CD4-positive, CD25-positive, alpha-beta regulatory T cell (primary cell): Measurements from ENCODE around the gene E2F6. TPM values are rescaled to one million over a fixed set of nuclear protein-coding genes. Genes with fewer than 3 reads are reported as not detected.

Experiments used
- ATAC-seq, 2 donors: fragments of 150-1000 bp; cut with Tn5 transposase; one replicate each; pipeline ENCODE4 v1.10.0; 2021; ENCODE audit warnings: low read depth in 2 of 2, moderate number of reproducible peaks in 2 of 2, moderate library complexity in 1 of 2
- DNase-seq, 3 donors: peaks; one replicate each; pipeline versions ENCODE4 v3.0.0 to v3.0.0-alpha.2; 2012 to 2022; ENCODE audit warnings: mixed read lengths in 1 of 3
- H3K27ac ChIP-seq: one replicate; pipeline ENCODE4 v1.7.0; 2013; ENCODE audit warnings: mild to moderate bottlenecking, low read length; ENCODE audit not compliant: insufficient read depth, poor library complexity, severe bottlenecking
- H3K27me3 ChIP-seq: one replicate; pipeline ENCODE4 v1.7.0; 2013; ENCODE audit warnings: low read length; ENCODE audit not compliant: control insufficient read depth, insufficient read depth
- H3K36me3 ChIP-seq: one replicate; pipeline ENCODE4 v1.7.0; 2013; ENCODE audit warnings: mild to moderate bottlenecking, low read length, moderate library complexity; ENCODE audit not compliant: control insufficient read depth, insufficient read depth
- H3K4me1 ChIP-seq: 2 replicates; pipeline ENCODE4 v1.7.0; 2013; ENCODE audit warnings: mild to moderate bottlenecking, low read length; ENCODE audit not compliant: insufficient read depth, control insufficient read depth, poor library complexity, severe bottlenecking
- H3K4me3 ChIP-seq: one replicate; pipeline ENCODE4 v1.7.0; 2013; ENCODE audit warnings: low read depth, mild to moderate bottlenecking, low read length, moderate library complexity
- H3K9me3 ChIP-seq, 2 experiments: 1 replicate in 1 of 2; 2 replicates in 1 of 2; pipeline ENCODE4 v1.7.0; 2013; ENCODE audit warnings: low read length in 2 of 2, mild to moderate bottlenecking in 1 of 2, moderate library complexity in 1 of 2; ENCODE audit not compliant: control insufficient read depth in 2 of 2
- H3K27ac Mint-ChIP-seq, 3 donors: one replicate each; pipeline ENCODE4 v1.8.0; 2020 to 2022; ENCODE audit warnings: mild to moderate bottlenecking in 3 of 3, mixed read lengths in 3 of 3, moderate library complexity in 2 of 3
- H3K27me3 Mint-ChIP-seq: one replicate; pipeline ENCODE4 v1.8.0; 2022; ENCODE audit warnings: mild to moderate bottlenecking, mixed read lengths
- H3K36me3 Mint-ChIP-seq: one replicate; pipeline ENCODE4 v1.8.0; 2020; ENCODE audit warnings: mixed read lengths
- H3K4me1 Mint-ChIP-seq, 4 donors: one replicate each; pipeline ENCODE4 v1.8.0; 2020 to 2022; ENCODE audit warnings: mixed read lengths in 4 of 4, mild to moderate bottlenecking in 1 of 4
- H3K4me3 Mint-ChIP-seq, 4 donors: one replicate each; pipeline ENCODE4 v1.8.0; 2020 to 2022; ENCODE audit warnings: mild to moderate bottlenecking in 4 of 4, mixed read lengths in 4 of 4, moderate library complexity in 3 of 4
- H3K9me3 Mint-ChIP-seq, 7 donors: one replicate each; pipeline ENCODE4 v1.8.0; 2020 to 2022; ENCODE audit warnings: mixed read lengths in 7 of 7, mild to moderate bottlenecking in 3 of 7, moderate library complexity in 2 of 7
- polyA plus RNA-seq, 4 donors: library from polyadenylated mRNA; unstranded; fragments of 300-500 nt; fragmentation: Illumina TruSeq; gene quantifications; one replicate each; pipeline ENCODE4 v1.2.3, GENCODE V29; 2021
- total RNA-seq: library from RNA; stranded (reverse); gene quantifications from one replicate; pipeline ENCODE4 v1.2.3, GENCODE V29; 2022

Gene E2F6
- total and polyA plus RNA-seq, 5 donors from 2014 or later: 1.7 to 6.7 (median 3.7) TPM

GRCh38 chr2:11499081-11499743, 33.3 kb upstream of the E2F6 start:
- Mint-ChIP-seq H3K27ac (no peak overlapping the region), H3K9me3 (peaks cover 0 to 6% (median 0%) of the 10 kb centered on the region in 7 donors), H3K4me3 (no peak overlapping the region), H3K27me3 (peaks cover 11% of the 10 kb centered on the region), H3K4me1 (peaks cover 0 to 5% (median under 1%) of the 10 kb centered on the region in 4 donors), H3K36me3 (no peaks in the 10 kb centered on the region)
- DNase-seq: no peak
- Histone ChIP-seq H3K36me3 (no peaks in the 10 kb centered on the region), H3K27ac (no peak overlapping the region), H3K27me3 (peaks cover 3% of the 10 kb centered on the region), H3K9me3 (no peaks in the 10 kb centered on the region), H3K4me1 (no peaks in the 10 kb centered on the region), H3K4me3 (no peak overlapping the region)
- no peak for ATAC-seq

GRCh38 chr2:11498543-11499034, 32.6 kb upstream of the E2F6 start:
- Mint-ChIP-seq H3K27ac (no peak overlapping the region), H3K4me3 (no peak overlapping the region), H3K4me1 (peaks cover 0 to 5% (median under 1%) of the 10 kb centered on the region in 4 donors), H3K9me3 (peaks cover 0 to 4% (median 0%) of the 10 kb centered on the region in 7 donors), H3K27me3 (peaks cover 14% of the 10 kb centered on the region), H3K36me3 (no peaks in the 10 kb centered on the region)
- no peak overlapping the region for H3K27ac ChIP-seq
- no peaks in the 10 kb centered on the region for H3K4me1 ChIP-seq
- H3K27me3 ChIP-seq: peaks cover 2% of the 10 kb centered on the region
- no peaks in the 10 kb centered on the region for H3K36me3 ChIP-seq
- no peaks in the 10 kb centered on the region for H3K9me3 ChIP-seq
- DNase-seq: no peak
- H3K4me3 ChIP-seq: no peak overlapping the region
- no peak for ATAC-seq

- DNase-seq: no peak
- Mint-ChIP-seq H3K4me3 (no peak overlapping the region), H3K36me3 (no peaks in the 10 kb centered on the region), H3K27me3 (peaks cover 19% of the 10 kb centered on the region), H3K27ac (no peak overlapping the region), H3K9me3 (no peaks in the 10 kb centered on the region), H3K4me1 (peaks cover 0 to 5% (median under 1%) of the 10 kb centered on the region in 4 donors)
- Histone ChIP-seq H3K36me3 (no peaks in the 10 kb centered on the region), H3K27ac (no peak overlapping the region), H3K27me3 (no peaks in the 10 kb centered on the region), H3K4me3 (no peak overlapping the region), H3K9me3 (no peaks in the 10 kb centered on the region), H3K4me1 (no peaks in the 10 kb centered on the region)
- no peak for ATAC-seq
Observed at GRCh38 chr2:11495844-11496681, 30.1 kb upstream of the E2F6 start.

GRCh38 chr2:11494310-11494709, 28.3 kb upstream of the E2F6 start:
- peaks cover 5% of the 10 kb centered on the region for H3K27me3 ChIP-seq
- H3K27ac ChIP-seq: no peak overlapping the region
- ATAC-seq (no peak), DNase-seq (no peak)
- Mint-ChIP-seq H3K27ac (no peak overlapping the region), H3K36me3 (no peaks in the 10 kb centered on the region), H3K27me3 (peaks cover 27% of the 10 kb centered on the region), H3K9me3 (peaks cover 0 to 3% (median 0%) of the 10 kb centered on the region in 7 donors), H3K4me1 (no peaks in the 10 kb centered on the region), H3K4me3 (no peak overlapping the region)
- H3K4me1 ChIP-seq: no peaks in the 10 kb centered on the region
- H3K36me3 ChIP-seq: no peaks in the 10 kb centered on the region
- H3K4me3 ChIP-seq: no peak overlapping the region
- no peaks in the 10 kb centered on the region for H3K9me3 ChIP-seq

- Histone ChIP-seq H3K9me3 (no peaks in the 10 kb centered on the region), H3K27me3 (peaks cover 5% of the 10 kb centered on the region), H3K4me1 (no peaks in the 10 kb centered on the region), H3K4me3 (no peak overlapping the region), H3K36me3 (no peaks in the 10 kb centered on the region), H3K27ac (no peak overlapping the region)
- Mint-ChIP-seq H3K4me3 (no peak overlapping the region), H3K27ac (no peak overlapping the region), H3K36me3 (no peaks in the 10 kb centered on the region), H3K9me3 (peaks cover 0 to 3% (median 0%) of the 10 kb centered on the region in 7 donors), H3K4me1 (no peaks in the 10 kb centered on the region), H3K27me3 (peaks cover 27% of the 10 kb centered on the region)
- DNase-seq (no peak), ATAC-seq (no peak)
Observed at GRCh38 chr2:11493282-11493681, 27.3 kb upstream of the E2F6 start.

GRCh38 chr2:11492720-11493119, 26.8 kb upstream of the E2F6 start:
- peaks cover 0 to 3% (median 0%) of the 10 kb centered on the region in 7 donors for H3K9me3 Mint-ChIP-seq
- no peaks in the 10 kb centered on the region for H3K36me3 Mint-ChIP-seq
- Histone ChIP-seq H3K4me1 (no peaks in the 10 kb centered on the region), H3K9me3 (no peaks in the 10 kb centered on the region), H3K36me3 (no peaks in the 10 kb centered on the region), H3K27me3 (peaks cover 5% of the 10 kb centered on the region), H3K27ac (no peak overlapping the region), H3K4me3 (no peak overlapping the region)
- no peak overlapping the region for H3K4me3 Mint-ChIP-seq
- no peaks in the 10 kb centered on the region for H3K4me1 Mint-ChIP-seq
- DNase-seq (no peak), ATAC-seq (no peak)
- no peak overlapping the region for H3K27ac Mint-ChIP-seq
- H3K27me3 Mint-ChIP-seq: peaks cover 22% of the 10 kb centered on the region

- Mint-ChIP-seq H3K27ac (no peak overlapping the region), H3K36me3 (no peaks in the 10 kb centered on the region), H3K4me1 (no peaks in the 10 kb centered on the region), H3K9me3 (peaks cover 0 to 3% (median 0%) of the 10 kb centered on the region in 7 donors), H3K27me3 (peaks cover 21% of the 10 kb centered on the region), H3K4me3 (no peak overlapping the region)
- H3K4me3 ChIP-seq: no peak overlapping the region
- H3K9me3 ChIP-seq: no peaks in the 10 kb centered on the region
- no peak for ATAC-seq
- H3K36me3 ChIP-seq: no peaks in the 10 kb centered on the region
- H3K4me1 ChIP-seq: no peaks in the 10 kb centered on the region
- DNase-seq: no peak
- no peak overlapping the region for H3K27ac ChIP-seq
- peaks cover 5% of the 10 kb centered on the region for H3K27me3 ChIP-seq
Observed at GRCh38 chr2:11492244-11492643, 26.3 kb upstream of the E2F6 start.
